Medulla oblongata (tissue), 1 donor: ENCODE results near the gene CBFA2T3.
A peak's percentile ranks its signal among the peaks of the same experiment; 100 is the strongest.

Source experiments
- DNase-seq: peaks from one replicate; pipeline ENCODE4 v3.0.0-alpha.2; 2015; ENCODE audit errors: extremely low spot score

CBFA2T3 gene

GRCh38 chr16:88939245-88939971 is 37.6 kb downstream of the CBFA2T3 start:
- DNase-seq: no peak

DNA sequence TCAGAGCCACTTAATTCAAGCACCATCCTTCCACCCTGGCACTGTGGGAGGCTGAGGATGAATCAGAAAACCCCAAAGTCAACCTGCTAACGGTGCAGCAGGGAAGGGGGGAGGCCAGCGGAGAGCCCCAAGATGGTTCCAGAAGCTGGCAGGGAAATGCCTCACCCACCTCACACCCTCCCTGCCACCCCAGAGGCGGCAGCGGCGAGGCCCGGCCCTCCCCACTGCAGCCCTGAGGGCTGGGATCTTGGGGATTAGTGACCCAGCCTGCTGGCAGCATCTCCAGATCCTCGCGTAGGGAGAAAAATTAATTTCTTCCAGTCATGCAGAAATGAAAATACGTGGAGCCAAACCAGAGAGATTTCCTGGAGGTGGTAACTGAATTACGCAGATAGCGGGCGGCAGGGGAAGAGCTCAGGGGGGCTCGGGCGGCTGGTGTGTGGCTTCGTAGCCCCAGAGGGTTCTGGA is 38.2 kb downstream of the CBFA2T3 start:
- no peak for DNase-seq

DNA sequence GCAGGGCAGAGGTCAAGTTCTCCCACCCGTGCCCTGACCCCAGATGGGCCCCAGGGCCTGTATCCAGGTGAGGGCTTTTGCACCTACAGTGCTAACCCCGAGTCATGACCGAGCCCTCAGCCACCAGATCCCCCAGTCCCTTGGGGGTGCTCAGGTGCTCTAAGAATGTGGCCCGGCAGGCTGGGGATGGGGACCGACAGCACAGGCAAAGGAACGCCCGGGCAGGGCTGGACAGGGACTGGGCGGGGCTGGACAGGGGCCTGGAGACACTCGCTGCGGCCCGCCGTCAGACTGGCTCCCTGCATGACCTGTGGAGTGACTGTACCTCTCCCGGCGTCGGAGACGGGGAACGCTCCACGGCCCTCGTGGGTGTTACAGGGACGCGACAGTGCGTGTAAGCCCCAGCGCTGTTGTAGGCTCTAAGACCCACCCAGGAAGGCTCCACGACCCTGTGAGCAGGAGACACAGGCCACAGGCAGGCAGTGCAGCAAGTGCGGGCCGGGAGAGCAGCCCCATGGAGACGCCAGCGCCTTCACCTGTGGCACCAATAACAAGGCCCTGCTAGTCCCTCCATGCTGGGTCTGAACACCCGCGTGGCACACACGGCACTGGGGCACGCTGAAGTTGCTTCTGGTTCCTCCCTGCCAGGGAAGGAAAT is 38.8 kb downstream of the CBFA2T3 start:
- no peak for DNase-seq

DNA sequence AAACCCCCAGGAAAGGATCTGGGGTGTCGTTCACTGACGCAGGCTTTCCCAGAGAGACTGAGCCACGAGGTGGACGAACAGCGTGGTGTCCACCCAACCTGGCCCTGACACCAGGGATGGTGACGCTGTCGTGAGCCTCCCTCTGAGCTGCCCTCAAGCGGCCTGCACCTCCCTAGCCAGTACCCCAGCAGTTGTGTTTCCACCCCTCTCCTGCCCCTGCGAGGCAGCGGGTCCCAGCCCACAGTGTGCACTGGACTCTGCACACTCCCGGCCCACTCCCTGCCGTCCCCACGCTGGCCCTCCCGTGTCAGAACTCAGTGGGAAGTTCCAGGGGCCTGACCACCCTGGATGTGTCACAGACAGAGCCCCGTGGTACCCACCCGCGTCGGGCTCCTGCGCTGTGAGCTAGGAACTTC is 39.8 kb downstream of the CBFA2T3 start:
- DNase-seq: no peak

DNA sequence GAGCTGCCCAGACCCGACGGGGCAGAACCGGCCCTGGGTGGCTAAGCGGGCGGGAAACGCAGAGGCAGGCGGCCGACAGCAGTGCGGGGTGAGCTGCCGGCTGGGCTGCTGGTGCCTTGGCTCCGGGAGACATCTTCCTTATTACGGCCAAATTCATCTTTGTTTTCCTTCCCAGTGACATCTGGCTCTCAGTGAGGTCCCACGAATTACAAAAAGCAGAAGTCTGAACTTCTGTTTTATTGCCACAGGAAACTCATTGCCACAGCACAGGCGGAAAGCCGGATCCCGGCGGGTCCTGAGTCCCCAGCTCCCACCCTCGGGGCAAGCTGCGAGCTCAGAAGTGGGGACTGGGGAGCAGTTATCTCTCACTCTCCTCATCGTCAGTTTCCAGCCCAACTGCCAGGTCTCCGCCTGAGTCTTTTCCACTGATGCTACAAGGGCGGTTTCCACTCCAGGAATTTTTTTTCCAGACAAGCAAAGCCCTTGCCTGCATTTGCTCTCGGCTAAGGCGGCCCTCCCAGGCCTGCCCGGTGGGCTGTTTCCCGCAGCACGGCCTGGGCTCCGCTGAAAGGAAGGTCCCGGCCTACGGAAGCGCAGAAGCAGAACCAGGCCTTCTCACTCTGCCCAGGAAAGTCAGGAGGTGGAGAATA is 40.3 kb downstream of the CBFA2T3 start:
- DNase-seq: peak; percentile 74

DNA sequence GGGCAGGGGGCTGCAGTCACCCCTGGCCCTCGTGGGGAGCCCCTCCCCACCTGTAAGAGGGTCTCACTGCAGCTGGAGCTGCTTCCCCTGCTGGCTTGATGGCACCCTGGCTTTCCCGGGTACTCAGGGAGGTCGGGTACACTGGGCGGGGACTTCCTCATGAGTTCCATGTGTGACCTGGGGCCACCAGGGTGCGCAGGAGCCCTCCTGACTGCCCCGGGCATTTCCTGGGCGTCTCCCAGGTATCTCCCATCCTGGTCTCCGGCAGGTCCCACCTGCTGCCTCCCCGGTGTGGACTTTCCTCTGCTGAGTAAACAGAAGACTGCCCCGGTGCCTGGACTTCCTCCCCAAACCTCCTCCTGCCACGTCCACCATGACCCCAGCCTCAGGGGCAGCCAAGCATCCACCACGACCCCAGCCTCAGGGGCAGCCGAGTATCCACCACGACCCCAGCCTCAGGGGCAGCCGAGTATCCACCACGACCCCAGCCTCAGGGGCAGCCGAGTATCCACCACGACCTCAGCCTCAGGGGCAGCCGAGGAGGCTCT is 40.9 kb downstream of the CBFA2T3 start:
- peak; percentile 6 for DNase-seq

DNA sequence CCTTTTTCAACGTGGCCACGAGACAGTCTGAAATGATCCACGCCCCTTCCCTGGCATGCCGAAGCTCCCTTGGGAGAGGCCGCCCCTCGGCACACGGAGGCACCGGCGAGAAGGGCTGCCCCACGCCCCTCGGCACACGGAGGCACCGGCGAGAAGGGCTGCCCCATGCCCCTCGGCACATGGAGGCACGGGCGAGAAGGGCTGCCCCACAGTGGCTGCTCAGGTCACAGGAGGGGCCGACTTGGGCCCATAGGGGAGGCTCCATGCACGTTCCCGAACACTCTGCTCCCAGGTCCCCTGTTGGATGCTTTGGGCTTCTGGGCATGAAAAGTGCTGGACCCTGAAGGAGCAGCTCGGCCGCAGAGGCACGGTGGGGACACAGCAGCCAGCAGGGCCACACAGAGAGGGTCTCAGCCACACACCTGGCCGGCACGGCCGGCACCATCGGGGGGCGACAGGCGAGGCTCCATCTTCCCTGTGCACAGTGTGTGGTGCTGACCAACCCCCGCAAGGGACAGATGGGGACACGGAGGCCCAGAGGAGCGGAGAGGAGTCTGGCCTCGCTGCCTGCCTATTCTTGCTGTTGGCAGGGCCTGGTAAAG is 42.8 kb downstream of the CBFA2T3 start:
- no peak for DNase-seq

GRCh38 chr16:88932929-88933328 is 44.1 kb downstream of the CBFA2T3 start:
- DNase-seq: no peak

- no peak for DNase-seq
These were observed 45.1 kb downstream of the CBFA2T3 start for GRCh38 chr16:88931936-88932335.

DNA sequence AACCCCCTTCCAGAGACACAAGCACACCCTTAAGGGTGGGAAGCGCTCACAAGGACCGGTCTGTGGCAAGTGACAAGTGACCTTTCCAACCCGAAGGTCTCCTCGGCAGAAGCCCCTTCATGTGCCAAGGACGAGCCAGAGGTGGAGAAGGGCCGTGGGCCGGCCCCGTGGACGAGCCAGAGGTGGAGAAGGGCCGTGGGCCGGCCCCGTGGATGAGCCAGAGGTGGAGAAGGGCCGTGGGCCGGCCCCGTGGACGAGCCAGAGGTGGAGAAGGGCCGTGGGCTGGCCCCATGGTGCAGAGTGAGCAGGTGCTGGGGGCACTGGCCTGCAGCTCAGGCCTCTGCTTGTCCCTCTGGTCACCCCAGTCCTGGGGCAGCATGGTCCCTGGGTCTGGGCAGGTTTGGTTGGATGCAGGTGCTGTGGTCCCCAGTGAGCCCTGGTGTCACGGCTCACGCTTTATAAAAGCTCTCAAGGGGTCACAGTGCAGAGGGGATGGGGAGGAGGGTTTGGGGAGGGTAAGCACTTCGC is 45.6 kb downstream of the CBFA2T3 start:
- DNase-seq: no peak

- no peak for DNase-seq
These were observed 46.3 kb downstream of the CBFA2T3 start for GRCh38 chr16:88930716-88931115.

- no peak for DNase-seq
These were observed 47.9 kb downstream of the CBFA2T3 start for GRCh38 chr16:88929091-88929445.

GRCh38 chr16:88928405-88929090 is 48.5 kb downstream of the CBFA2T3 start:
- DNase-seq: no peak

DNA sequence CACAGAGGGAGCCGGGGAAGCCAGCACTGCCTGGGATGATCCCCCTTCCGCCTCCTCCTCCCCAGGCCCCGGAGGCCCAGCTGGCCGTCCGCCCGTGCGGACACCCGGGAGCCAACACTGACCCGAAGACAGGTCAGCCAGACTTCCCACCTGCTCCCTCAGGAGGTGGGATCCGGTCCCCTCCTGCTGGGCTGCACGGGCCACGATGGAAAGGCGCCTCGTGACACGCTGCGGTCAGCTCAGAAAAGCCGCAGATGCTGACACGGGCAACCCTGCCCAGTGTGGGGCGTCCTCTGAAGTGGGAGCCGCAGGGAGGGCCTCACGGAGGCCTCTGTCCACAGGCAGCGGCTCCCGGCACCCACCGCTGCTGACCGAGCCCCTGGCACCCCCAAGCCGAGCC is 49.3 kb downstream of the CBFA2T3 start:
- no peak for DNase-seq

GRCh38 chr16:88927010-88927409 is 50.0 kb downstream of the CBFA2T3 start:
- DNase-seq: no peak

DNA sequence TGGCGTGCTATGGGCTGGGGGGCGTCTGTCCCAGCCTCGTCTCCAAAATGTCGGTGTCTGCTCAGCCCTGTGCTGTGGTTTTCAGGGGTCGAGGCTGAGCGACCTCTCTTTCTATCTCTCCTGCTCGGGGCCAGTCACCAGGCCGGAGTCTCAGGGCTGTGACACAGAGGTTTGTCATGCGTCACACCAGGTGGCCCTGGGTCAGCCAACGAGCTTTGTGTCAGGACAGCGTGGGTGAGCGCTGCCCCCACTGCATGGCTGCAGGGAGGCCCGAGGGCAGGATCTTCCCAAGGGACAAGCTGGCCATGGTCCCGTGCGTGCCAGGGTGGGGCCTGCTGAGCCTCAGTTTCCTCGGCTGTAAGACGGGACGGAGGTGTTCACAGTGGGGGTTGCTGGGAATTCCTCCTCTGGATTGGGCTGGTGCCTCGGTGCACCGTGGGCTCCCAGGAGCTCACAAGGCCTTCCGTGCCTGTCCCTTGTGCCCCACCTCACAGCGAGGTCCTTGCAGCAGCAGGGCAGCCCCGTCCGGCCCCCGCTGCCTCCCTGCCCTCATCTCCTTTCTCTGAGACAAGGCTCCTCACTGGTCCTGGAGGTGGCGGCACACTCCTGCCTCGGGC is 50.5 kb downstream of the CBFA2T3 start:
- DNase-seq: no peak

GRCh38 chr16:88925540-88925887 is 51.5 kb downstream of the CBFA2T3 start:
- DNase-seq: no peak

GRCh38 chr16:88924834-88925539 is 52.0 kb downstream of the CBFA2T3 start:
- DNase-seq: no peak

GRCh38 chr16:88923926-88924833 is 52.8 kb downstream of the CBFA2T3 start:
- DNase-seq: no peak
